Brain pericyte (primary cell): ENCODE measurements around the gene SND1.
"Not testable (repeated sequence)": the region's sequence is repeated elsewhere in the genome, so short reads cannot be mapped to it uniquely, and the experiment has no call there.

Experiments used
- DNase-seq: peaks from one replicate; pipeline ENCODE4 v3.0.0-alpha.2; 2012; ENCODE audit warnings: low read depth, low spot score

The SND1 gene

GRCh38 chr7:127828843-127829500 lies 177.0 kb downstream of the SND1 start:
- no peak for DNase-seq

- no peak for DNase-seq
These were observed 179.6 kb downstream of the SND1 start for GRCh38 chr7:127831318-127832219.

- no peak for DNase-seq
These were observed 180.6 kb downstream of the SND1 start for GRCh38 chr7:127832592-127832991.

- DNase-seq = no peak
These were observed 181.6 kb downstream of the SND1 start for GRCh38 chr7:127833641-127834040.

- no peak for DNase-seq
These were observed 183.7 kb downstream of the SND1 start for GRCh38 chr7:127835679-127836078.

- DNase-seq = not testable (repeated sequence)
These were observed 185.9 kb downstream of the SND1 start for GRCh38 chr7:127837816-127838410.

GRCh38 chr7:127838816-127839415 lies 186.9 kb downstream of the SND1 start:
- DNase-seq = no peak

- no peak for DNase-seq
These were observed 188.4 kb downstream of the SND1 start for GRCh38 chr7:127840226-127840951.

- no peak for DNase-seq
These were observed 192.2 kb downstream of the SND1 start for GRCh38 chr7:127844165-127844564.

GRCh38 chr7:127844707-127845331 lies 192.8 kb downstream of the SND1 start:
- DNase-seq = no peak

GRCh38 chr7:127845522-127846214 lies 193.7 kb downstream of the SND1 start:
- DNase-seq = no peak

GRCh38 chr7:127847641-127848040 lies 195.6 kb downstream of the SND1 start:
- no peak for DNase-seq

GRCh38 chr7:127848241-127848640 lies 196.2 kb downstream of the SND1 start:
- DNase-seq = no peak

- DNase-seq = no peak
These were observed 198.2 kb downstream of the SND1 start for GRCh38 chr7:127850195-127850594.

GRCh38 chr7:127854383-127854782 lies 202.4 kb downstream of the SND1 start:
- DNase-seq = no peak

GRCh38 chr7:127857464-127857841 lies 205.5 kb downstream of the SND1 start:
- DNase-seq = no peak

- DNase-seq = no peak
These were observed 206.3 kb downstream of the SND1 start for GRCh38 chr7:127858091-127858914.

- DNase-seq = no peak
These were observed 206.9 kb downstream of the SND1 start for GRCh38 chr7:127858915-127859189.

- DNase-seq = no peak
These were observed 207.3 kb downstream of the SND1 start for GRCh38 chr7:127859330-127859729.

- DNase-seq = no peak
These were observed 210.5 kb downstream of the SND1 start for GRCh38 chr7:127862525-127862924.
